GM19397 (cell line): Measurements from ENCODE around the gene ARHGAP42.

Source experiments
- ATAC-seq: cut with Tn5 transposase; IDR thresholded peaks from one replicate; pipeline ENCODE4 v1.9.1; 2021; ENCODE audit warnings: mild to moderate bottlenecking, moderate library complexity; ENCODE audit not compliant: unreplicated experiment

The ARHGAP42 gene

GRCh38 chr11:100791103-100791502 is 104.0 kb downstream of the ARHGAP42 start:
- ATAC-seq = no peak

GRCh38 chr11:100791860-100792259 is 104.8 kb downstream of the ARHGAP42 start:
- ATAC-seq = no peak

GRCh38 chr11:100793525-100793924 is 106.4 kb downstream of the ARHGAP42 start:
- no peak for ATAC-seq

GRCh38 chr11:100794446-100794845 is 107.4 kb downstream of the ARHGAP42 start:
- no peak for ATAC-seq

GRCh38 chr11:100799445-100799844 is 112.4 kb downstream of the ARHGAP42 start:
- no peak for ATAC-seq

GRCh38 chr11:100800202-100800601 is 113.1 kb downstream of the ARHGAP42 start:
- ATAC-seq = no peak

GRCh38 chr11:100801225-100801999 is 114.3 kb downstream of the ARHGAP42 start:
- no peak for ATAC-seq

- ATAC-seq = no peak
Measured at GRCh38 chr11:100805506-100806199, 118.6 kb downstream of the ARHGAP42 start.

- no peak for ATAC-seq
Measured at GRCh38 chr11:100806296-100806695, 119.2 kb downstream of the ARHGAP42 start.

GRCh38 chr11:100808904-100809491 is 121.9 kb downstream of the ARHGAP42 start:
- ATAC-seq = no peak

GRCh38 chr11:100810146-100810545 is 123.1 kb downstream of the ARHGAP42 start:
- no peak for ATAC-seq

GRCh38 chr11:100810666-100811065 is 123.6 kb downstream of the ARHGAP42 start:
- no peak for ATAC-seq

- ATAC-seq = no peak
Measured at GRCh38 chr11:100812517-100812916, 125.4 kb downstream of the ARHGAP42 start.

- no peak for ATAC-seq
Measured at GRCh38 chr11:100815787-100816330, 128.8 kb downstream of the ARHGAP42 start.

- no peak for ATAC-seq
Measured at GRCh38 chr11:100816823-100817222, 129.7 kb downstream of the ARHGAP42 start.

- ATAC-seq = no peak
Measured at GRCh38 chr11:100817620-100818019, 130.5 kb downstream of the ARHGAP42 start.

- ATAC-seq = no peak
Measured at GRCh38 chr11:100820621-100821020, 133.5 kb downstream of the ARHGAP42 start.

GRCh38 chr11:100821198-100821597 is 134.1 kb downstream of the ARHGAP42 start:
- no peak for ATAC-seq

GRCh38 chr11:100823360-100823759 is 136.3 kb downstream of the ARHGAP42 start:
- ATAC-seq = no peak

GRCh38 chr11:100824041-100824809 is 137.1 kb downstream of the ARHGAP42 start:
- ATAC-seq = no peak

- ATAC-seq = no peak
Measured at GRCh38 chr11:100825626-100826025, 138.5 kb downstream of the ARHGAP42 start.
